Stimulated activated CD4-positive, alpha-beta T cell treated with anti-CD3 and anti-CD28 coated beads, TNF-alpha, amount 100 ng/mL, for 4 hours (primary cell): ENCODE data around the gene NPL.

ENCODE experiments used
- DNase-seq, 3 experiments: peaks; one replicate each; pipeline ENCODE4 v3.0.0-alpha.2; 2020; ENCODE audit warnings: low read depth in 3 of 3

NPL gene

DNA sequence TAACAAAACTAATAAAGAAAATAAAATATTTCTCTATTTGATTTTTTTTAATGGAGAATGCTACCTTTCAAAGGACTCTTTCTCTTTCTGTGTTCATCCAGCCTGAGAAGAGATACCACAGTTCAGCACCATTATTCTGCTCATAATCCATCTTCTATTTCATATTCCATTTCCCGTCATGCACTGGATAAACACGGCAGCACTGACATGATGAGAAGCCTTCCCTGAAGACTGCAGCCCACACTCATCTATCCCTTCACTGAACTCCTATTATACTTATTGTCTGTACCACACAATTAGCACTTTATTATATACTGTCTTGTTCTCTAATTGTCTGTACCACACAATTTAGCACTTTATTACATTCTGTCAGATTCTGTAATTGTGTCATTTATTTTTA lies 10.7 kb upstream of the NPL start:
- no peak for DNase-seq

GRCh38 chr1:182779530-182779929 lies 10.0 kb upstream of the NPL start:
- no peak for DNase-seq

- DNase-seq, result peak; percentile 45 to 60 (median 48)
Measured at GRCh38 chr1:182781841-182782586, 7.6 kb upstream of the NPL start.

DNA sequence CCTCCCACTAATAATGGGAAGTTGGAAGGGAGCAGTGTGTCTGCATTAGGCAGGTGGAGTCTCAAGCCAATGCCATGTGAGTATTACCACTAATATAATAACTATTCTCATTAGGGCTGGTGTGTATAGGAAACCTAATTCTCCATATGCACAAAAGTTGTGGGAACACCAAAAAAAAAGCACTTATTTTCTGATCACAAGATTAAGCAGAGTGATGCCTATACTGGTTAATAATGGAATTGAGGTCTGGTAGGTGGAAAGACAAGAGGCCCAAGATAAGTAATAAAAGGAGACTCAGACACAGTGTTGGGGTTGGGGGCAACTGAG lies 7.0 kb upstream of the NPL start:
- no peak for DNase-seq

GRCh38 chr1:182783068-182783467 lies 6.5 kb upstream of the NPL start:
- DNase-seq, result no peak

DNA sequence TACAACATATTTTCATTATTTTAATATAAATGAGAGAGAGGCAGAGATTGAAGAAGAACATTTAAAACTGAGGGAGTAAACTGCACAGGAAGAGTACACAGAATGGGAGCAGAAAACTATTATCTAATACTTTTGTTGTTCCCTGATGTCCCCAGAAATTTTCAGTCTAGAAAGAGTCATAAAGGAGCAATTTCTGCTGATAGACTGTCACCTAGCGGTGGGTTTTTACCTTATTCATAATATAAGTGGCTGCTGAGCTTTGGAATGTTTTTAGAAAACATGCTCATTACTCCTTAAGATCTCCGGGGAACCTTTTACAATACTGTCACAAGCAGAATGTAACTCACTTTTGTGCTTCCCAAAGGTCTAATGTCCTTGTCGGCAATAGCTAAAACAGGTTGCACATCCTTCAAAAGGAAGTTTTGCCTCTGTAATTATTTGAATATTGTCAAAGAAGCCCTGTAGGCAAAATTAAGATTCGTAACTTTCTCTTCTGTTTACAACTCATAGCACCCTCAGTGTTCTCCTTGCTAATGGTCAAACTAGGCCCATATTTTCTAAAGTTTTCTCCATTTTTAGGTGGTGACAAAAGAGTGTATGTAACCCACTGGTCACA lies 4.9 kb upstream of the NPL start:
- no peak for DNase-seq

GRCh38 chr1:182785181-182785580 lies 4.4 kb upstream of the NPL start:
- no peak for DNase-seq

DNA sequence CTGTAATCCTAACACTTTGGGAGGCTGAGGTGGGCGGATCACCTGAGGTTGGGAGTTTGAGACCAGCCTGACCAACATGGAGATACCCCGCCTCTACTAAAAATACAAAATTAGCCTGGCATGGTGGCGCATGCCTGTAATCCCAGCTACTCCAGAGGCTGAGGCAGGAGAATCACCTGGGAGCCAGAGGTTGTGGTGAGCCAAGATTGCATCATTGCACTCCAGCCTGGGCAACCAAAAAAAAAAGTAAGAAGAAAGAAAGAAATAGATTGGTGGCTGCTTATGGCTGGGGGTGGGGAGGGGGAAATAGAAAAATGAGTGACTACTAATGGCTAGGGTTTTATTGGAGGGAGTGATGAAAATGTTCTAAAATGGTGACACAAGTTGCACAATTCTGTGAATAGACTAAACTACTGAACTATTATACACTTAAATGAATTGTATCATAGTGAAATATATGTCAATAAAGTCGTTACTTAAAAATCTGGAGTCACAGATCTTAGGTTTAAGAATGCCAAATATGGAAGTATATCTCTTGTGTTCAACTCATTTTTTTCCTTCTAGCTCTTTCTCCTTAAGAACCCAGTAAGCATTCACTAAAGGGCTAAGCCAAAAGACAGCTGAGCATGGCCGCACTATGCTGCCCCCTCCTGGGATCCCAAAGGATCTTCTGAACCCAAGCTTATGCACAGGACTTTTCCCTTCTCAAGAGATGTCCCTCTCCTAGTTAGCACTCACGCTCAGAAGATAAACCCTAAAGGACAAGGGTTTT lies 3.2 kb upstream of the NPL start:
- DNase-seq, result peak in 1 of 3 experiments; percentile 10

DNA sequence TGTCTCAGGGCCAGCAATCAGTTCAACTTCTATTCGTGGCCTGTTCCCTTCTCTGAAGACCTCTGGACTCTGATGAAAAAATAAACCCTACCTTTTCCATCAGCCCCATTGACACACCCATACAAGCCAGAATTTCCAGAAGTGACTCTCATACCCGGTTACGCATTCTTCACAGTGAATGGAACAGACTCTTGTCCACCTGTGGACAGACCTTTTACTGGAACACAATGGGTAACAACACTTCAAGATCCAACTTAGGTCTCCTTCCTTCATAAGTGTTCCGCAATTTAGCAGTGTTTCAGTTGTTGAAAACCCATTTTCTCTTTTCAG lies 2.6 kb upstream of the NPL start:
- DNase-seq, result no peak

- no peak for DNase-seq
Measured at GRCh38 chr1:182791281-182792179, 2.0 kb downstream of the NPL start.

GRCh38 chr1:182794091-182794490 lies 4.5 kb downstream of the NPL start:
- no peak for DNase-seq

GRCh38 chr1:182794676-182795201 lies 5.2 kb downstream of the NPL start:
- no peak for DNase-seq

DNA sequence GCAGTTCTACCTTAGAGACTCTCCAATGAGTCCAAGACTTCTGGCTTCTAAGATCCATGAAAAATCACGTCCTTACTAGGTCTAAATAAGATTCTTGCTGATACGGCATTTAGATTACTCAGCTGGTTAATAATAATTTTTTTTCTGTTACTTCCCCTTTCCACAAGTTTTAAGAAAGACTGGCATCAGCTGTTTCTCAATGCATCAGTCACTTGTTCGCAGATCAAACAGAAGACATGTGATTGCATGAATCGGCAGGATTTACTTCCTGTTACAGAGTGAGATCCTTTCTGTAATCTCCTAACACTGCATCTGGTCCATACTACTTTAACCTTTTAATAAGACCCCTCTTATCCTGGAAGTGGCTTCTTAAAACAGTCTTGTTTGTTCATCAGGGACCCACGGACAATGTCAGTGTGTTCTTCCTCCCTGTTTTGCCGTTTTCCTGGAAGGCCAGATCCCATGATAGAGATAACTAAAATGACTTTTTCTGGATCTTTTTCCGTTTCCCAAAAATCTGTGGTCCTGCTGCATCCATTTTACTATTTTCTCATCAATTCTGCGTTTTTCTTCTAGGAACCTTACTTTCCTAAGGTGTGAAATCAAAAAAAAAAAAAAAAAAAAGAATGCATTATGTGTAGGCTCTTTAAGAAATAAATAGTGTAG lies 6.1 kb downstream of the NPL start:
- no peak for DNase-seq

GRCh38 chr1:182802006-182802803 lies 12.6 kb downstream of the NPL start:
- DNase-seq, result no peak

GRCh38 chr1:182803846-182804245 lies 14.3 kb downstream of the NPL start:
- no peak for DNase-seq

GRCh38 chr1:182806015-182806678 lies 16.6 kb downstream of the NPL start:
- no peak for DNase-seq

DNA sequence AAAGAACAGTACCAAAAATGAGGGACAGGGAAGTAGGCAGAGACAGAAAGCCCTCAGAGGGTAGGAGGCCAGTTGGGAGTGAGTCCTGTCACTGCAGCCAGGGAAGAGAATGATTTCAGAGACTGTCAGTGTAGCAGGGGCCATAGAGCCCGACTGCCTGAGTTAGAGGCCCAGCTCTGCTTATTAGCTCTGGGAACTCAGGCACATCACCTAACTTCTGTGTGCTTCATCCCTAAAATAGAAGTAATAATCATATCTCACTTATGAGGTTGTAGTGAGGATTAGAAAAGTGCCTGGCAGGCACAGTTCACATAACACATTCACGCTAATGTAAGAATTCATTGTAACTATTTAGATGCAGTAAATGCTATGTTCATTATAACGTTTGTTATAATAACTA lies 18.3 kb downstream of the NPL start:
- no peak for DNase-seq

GRCh38 chr1:182809414-182809957 lies 19.9 kb downstream of the NPL start:
- DNase-seq, result no peak

DNA sequence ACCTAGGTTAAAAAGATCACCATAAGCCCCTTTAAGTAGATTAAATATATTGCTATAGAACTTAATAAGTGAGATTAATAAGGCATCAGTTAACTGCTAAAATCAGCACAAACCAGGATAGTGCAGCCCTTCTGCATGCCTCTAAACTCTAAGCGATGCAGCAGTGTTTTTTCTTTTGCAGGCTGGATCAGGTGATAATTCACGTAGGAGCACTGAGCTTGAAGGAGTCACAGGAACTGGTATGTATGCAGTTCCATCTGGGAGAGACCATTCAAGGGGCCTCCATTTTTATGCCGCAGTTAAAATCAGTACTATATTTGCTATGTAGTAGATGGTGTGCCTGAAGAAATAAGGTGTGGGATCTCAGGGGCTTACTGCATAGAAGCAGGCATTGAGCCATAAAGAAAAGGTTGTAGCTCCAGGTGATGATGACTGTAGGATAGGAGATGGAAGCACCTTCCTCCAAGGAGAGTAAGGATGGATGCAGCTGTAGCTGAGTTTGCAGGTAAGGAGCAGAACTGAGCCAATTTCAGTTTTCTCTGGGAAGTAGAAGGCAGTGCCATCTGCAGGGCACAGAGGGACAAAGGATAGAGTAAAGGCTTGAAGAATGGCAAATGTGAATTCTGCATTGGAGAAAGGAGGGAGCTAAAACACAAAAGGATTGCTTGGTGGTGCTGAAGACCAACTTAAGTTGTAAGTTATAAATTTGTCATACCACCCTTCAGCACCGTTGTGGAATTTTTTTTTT lies 22.6 kb downstream of the NPL start:
- DNase-seq, result no peak
